Breast epithelium (tissue), 4 donors: ENCODE measurements around the gene PCDH15. TPM values are rescaled to one million over a fixed set of nuclear protein-coding genes. Genes with fewer than 3 reads are reported as not detected.

ENCODE experiments used
- DNase-seq, 2 donors: peaks; one replicate each; pipeline ENCODE4 v3.0.0-alpha.2; 2019; ENCODE audit warnings: low spot score in 2 of 2
- H3K27ac ChIP-seq, 2 donors: fragments of 200-600 bp; sonication (generic) in 1 of 2; one replicate each; pipeline ENCODE4 v1.5.1; 2016 to 2019; ENCODE audit warnings: mild to moderate bottlenecking in 1 of 2
- H3K27me3 ChIP-seq, 2 donors: fragments of 200-600 bp; sonication (generic) in 1 of 2; one replicate each; pipeline versions ENCODE4 v1.5.1 to v1.6.0; 2017 to 2019; ENCODE audit warnings: control low read depth in 1 of 2, mild to moderate bottlenecking in 1 of 2
- H3K36me3 ChIP-seq: fragments of 200-600 bp; one replicate; pipeline ENCODE4 v1.5.1; 2019
- H3K4me1 ChIP-seq, 2 donors: fragments of 200-600 bp; sonication (generic); one replicate each; pipeline ENCODE4 v1.5.1; 2016 to 2019; ENCODE audit warnings: control low read depth in 1 of 2
- H3K4me3 ChIP-seq, 3 donors: fragments of 200-600 bp; sonication (generic); 1 replicate in 2 of 3; 2 replicates in 1 of 3; pipeline ENCODE4 v1.5.1; 2016 to 2019; ENCODE audit warnings: mild to moderate bottlenecking in 3 of 3, moderate library complexity in 2 of 3
- H3K9me3 ChIP-seq, 2 donors: fragments of 200-600 bp; sonication (generic) in 1 of 2; one replicate each; pipeline ENCODE4 v1.5.1; 2016 to 2019; ENCODE audit warnings: control low read depth in 1 of 2
- CTCF ChIP-seq, 3 donors: fragments of 450-650 bp; IDR thresholded peaks; one replicate each; pipeline ENCODE4 v1.5.1; 2016 to 2017; ENCODE audit warnings: antibody characterized with exemption in 3 of 3, mild to moderate bottlenecking in 3 of 3, moderate library complexity in 3 of 3
- POLR2A ChIP-seq: fragments of 450-650 bp; IDR thresholded peaks from one replicate; pipeline ENCODE4 v1.6.1; 2016; ENCODE audit warnings: antibody characterized with exemption, mild to moderate bottlenecking, moderate library complexity
- POLR2AphosphoS5 ChIP-seq, 3 donors: sonication (generic); formaldehyde crosslinking; IDR thresholded peaks; one replicate each; pipeline ENCODE4 v1.6.1; 2017; ENCODE audit warnings: antibody characterized with exemption in 3 of 3
- intact Hi-C: fragments of 100-400 bp; cut with DNase I; formaldehyde crosslinking; loops from one replicate; pipeline ENCODE4 v1.15.1; 2023; ENCODE audit warnings: low total_unique reads
- total RNA-seq, 3 donors: library from RNA; depleted of rRNA; stranded (reverse); fragments of >200 nt; gene quantifications; one replicate each; pipeline ENCODE4 v1.1.0, GENCODE V29; 2016

The PCDH15 gene
- total RNA-seq, 3 donors from 2014 or later = not detected

GRCh38 chr10:54826994-54827560 lies 26.0 kb upstream of the PCDH15 start:
- no peak for DNase-seq
- no peaks in the 10 kb centered on the region for H3K4me1 ChIP-seq
- no peaks in the 10 kb centered on the region for H3K36me3 ChIP-seq
- TF ChIP-seq POLR2AphosphoS5 (IDR thresholded peaks at IDR 0.05) (no peak), CTCF (IDR thresholded peaks at IDR 0.05) (no peak), POLR2A (no peak)
- no peak overlapping the region for H3K4me3 ChIP-seq
- H3K27ac ChIP-seq = no peak overlapping the region
- no peaks in the 10 kb centered on the region for H3K9me3 ChIP-seq
- H3K27me3 ChIP-seq = no peaks in the 10 kb centered on the region
- intact Hi-C loops = no loop called here

DNA sequence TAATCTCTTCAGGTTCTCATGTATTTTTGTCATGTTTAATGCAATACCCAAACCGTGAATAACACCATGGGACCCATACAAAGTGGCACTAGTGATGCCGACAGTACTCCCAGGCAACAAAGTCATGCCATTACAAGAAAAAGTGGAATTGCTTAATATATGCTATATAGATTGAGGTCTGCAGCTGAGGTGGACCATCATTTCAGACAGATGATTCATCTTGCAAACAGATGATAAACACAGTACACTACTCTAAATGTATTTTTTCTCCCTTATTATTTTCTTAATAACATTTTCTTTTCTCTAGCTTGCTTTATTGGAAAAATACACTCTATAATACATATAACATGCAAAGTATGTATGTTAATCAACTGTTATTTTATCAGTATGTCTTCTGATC lies 14.6 kb upstream of the PCDH15 start:
- no peaks in the 10 kb centered on the region for H3K27me3 ChIP-seq
- no peak for DNase-seq
- intact Hi-C loops = no loop called here
- H3K4me1 ChIP-seq = no peaks in the 10 kb centered on the region
- H3K9me3 ChIP-seq = no peaks in the 10 kb centered on the region
- TF ChIP-seq CTCF (IDR thresholded peaks at IDR 0.05) = no peak
- no peaks in the 10 kb centered on the region for H3K36me3 ChIP-seq
- no peak overlapping the region for H3K4me3 ChIP-seq
- H3K27ac ChIP-seq = no peak overlapping the region

DNA sequence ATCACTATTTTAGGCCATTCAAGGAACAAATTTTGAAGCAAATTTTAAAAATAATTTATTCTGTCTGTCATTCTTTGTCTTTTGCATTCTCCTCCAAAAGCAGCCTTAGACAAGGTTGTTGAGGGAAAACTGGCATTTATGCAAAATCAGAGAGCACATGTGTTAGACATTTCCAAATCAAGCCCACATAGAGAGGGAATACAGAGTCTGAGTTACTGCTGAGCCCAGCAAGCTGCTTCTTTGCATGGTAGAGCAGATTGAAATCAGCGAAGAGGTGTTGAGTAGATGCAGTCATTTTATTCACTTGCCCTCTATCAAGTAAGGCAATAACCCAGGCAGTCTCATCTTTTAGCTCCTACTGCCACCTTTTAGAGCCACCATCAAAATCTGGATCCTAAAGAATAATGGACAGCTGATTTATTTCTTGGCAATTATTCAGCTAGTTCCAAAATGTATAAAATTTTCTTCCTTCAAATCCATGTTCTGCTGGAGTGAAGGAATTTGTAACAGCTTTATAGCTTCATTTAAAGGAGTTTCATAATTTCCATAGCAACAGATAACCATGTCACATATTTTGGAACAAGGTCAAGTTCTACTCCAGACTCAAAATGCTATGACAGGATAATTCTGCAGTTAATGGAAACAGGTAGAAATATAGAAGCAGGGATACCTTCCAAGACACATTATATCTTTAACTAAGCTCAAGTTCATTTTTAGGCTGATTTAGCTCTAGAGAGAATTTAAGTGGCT lies 7.3 kb upstream of the PCDH15 start:
- Histone ChIP-seq H3K36me3 (no peaks in the 10 kb centered on the region), H3K27me3 (no peaks in the 10 kb centered on the region), H3K9me3 (no peaks in the 10 kb centered on the region), H3K4me3 (no peak overlapping the region), H3K4me1 (no peaks in the 10 kb centered on the region), H3K27ac (no peak overlapping the region)
- TF ChIP-seq POLR2AphosphoS5 (IDR thresholded peaks at IDR 0.05) (no peak), CTCF (IDR thresholded peaks at IDR 0.05) (no peak)
- no peak for DNase-seq
- intact Hi-C loops = no loop called here

- intact Hi-C loops = no loop called here
- H3K27me3 ChIP-seq = no peaks in the 10 kb centered on the region
- no peak overlapping the region for H3K27ac ChIP-seq
- TF ChIP-seq POLR2AphosphoS5 (IDR thresholded peaks at IDR 0.05) = no peak
- H3K4me3 ChIP-seq = no peak overlapping the region
- H3K36me3 ChIP-seq = no peaks in the 10 kb centered on the region
- no peak for DNase-seq
- H3K4me1 ChIP-seq = no peaks in the 10 kb centered on the region
- H3K9me3 ChIP-seq = no peaks in the 10 kb centered on the region
These were observed 1.5 kb downstream of the PCDH15 start for GRCh38 chr10:54799506-54799905.

DNA sequence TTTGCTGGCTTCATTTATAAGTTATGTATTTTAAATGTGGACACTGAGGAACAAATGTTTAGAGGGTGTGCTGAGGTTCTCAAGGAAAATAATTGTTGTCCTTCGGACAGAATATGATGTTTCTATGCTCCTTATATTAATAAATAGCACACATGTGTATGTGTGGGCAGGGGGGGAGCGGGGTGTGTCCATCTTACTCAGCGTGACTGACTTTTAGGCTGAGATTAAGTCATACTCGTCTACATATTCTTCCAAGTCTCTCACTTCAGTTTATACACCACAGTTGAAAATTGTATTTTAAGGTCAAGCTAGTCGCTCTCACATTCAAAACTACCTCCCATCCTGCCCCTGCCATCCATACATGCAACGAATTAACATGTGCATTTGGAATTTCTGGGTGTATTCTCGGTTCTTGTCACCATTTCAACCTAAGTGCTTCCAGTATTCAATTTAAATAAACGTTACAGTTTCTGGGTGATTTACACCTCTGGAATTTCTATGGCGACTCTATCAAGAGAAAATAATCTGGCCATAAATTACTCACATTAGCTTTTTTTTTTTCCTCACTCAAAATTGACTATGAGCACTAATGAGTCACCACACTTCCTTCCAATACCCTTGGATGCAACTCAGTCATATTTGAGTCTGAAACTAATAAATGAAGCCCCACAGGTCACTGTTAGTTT lies 3.3 kb downstream of the PCDH15 start:
- H3K36me3 ChIP-seq = no peaks in the 10 kb centered on the region
- no peak for TF ChIP-seq POLR2AphosphoS5 (IDR thresholded peaks at IDR 0.05)
- no peak for TF ChIP-seq POLR2A
- no peak for TF ChIP-seq CTCF (IDR thresholded peaks at IDR 0.05)

More for the DNA sequence above, 3.3 kb downstream of the PCDH15 start:
- no peak overlapping the region for H3K4me3 ChIP-seq
- no peaks in the 10 kb centered on the region for H3K4me1 ChIP-seq
- no peak overlapping the region for H3K27ac ChIP-seq
- DNase-seq = no peak
- no peaks in the 10 kb centered on the region for H3K9me3 ChIP-seq
- no peaks in the 10 kb centered on the region for H3K27me3 ChIP-seq
- intact Hi-C loops = no loop called here
